HG02588 (cell line): Measurements from ENCODE around the gene SPI1.

Experiments
- ATAC-seq: cut with Tn5 transposase; IDR thresholded peaks from one replicate; pipeline ENCODE4 v1.9.1; 2021; ENCODE audit warnings: mild to moderate bottlenecking, moderate library complexity; ENCODE audit not compliant: unreplicated experiment

The SPI1 gene

GRCh38 chr11:47389577-47390421, 11.5 kb upstream of the SPI1 start:
- no peak for ATAC-seq

- ATAC-seq: no peak
Observed at GRCh38 chr11:47388697-47389576, 10.6 kb upstream of the SPI1 start.

- no peak for ATAC-seq
Observed at GRCh38 chr11:47387944-47388696, 9.8 kb upstream of the SPI1 start.

- no peak for ATAC-seq
Observed at GRCh38 chr11:47384498-47384897, 6.2 kb upstream of the SPI1 start.

GRCh38 chr11:47383071-47383470, 4.7 kb upstream of the SPI1 start:
- ATAC-seq: no peak

GRCh38 chr11:47380078-47380477, 1.7 kb upstream of the SPI1 start:
- no peak for ATAC-seq

- no peak for ATAC-seq
Observed at GRCh38 chr11:47379317-47379716, 970 bp upstream of the SPI1 start.

GRCh38 chr11:47378836-47379170, 456 bp upstream of the SPI1 start:
- no peak for ATAC-seq

GRCh38 chr11:47377571-47378009, 757 bp downstream of the SPI1 start:
- ATAC-seq: no peak

- no peak for ATAC-seq
Observed at GRCh38 chr11:47376525-47377371, 1.6 kb downstream of the SPI1 start.

- no peak for ATAC-seq
Observed at GRCh38 chr11:47376107-47376524, 2.2 kb downstream of the SPI1 start.

GRCh38 chr11:47375546-47376085, 2.7 kb downstream of the SPI1 start:
- ATAC-seq: no peak

- ATAC-seq: no peak
Observed at GRCh38 chr11:47375020-47375419, 3.3 kb downstream of the SPI1 start.

GRCh38 chr11:47374720-47375019, 3.7 kb downstream of the SPI1 start:
- no peak for ATAC-seq

GRCh38 chr11:47373876-47374719, 4.2 kb downstream of the SPI1 start:
- no peak for ATAC-seq

- no peak for ATAC-seq
Observed at GRCh38 chr11:47372422-47372821, 5.9 kb downstream of the SPI1 start.

GRCh38 chr11:47369676-47370075, 8.7 kb downstream of the SPI1 start:
- ATAC-seq: no peak

- ATAC-seq: no peak
Observed at GRCh38 chr11:47366020-47366490, 12.3 kb downstream of the SPI1 start.

- no peak for ATAC-seq
Observed at GRCh38 chr11:47361419-47361818, 16.9 kb downstream of the SPI1 start.
